COLO829 (cell line): ENCODE measurements around the gene ADK.
A peak's percentile ranks its signal among the peaks of the same experiment; 100 is the strongest.
"Not testable (repeated sequence)": the region's sequence is repeated elsewhere in the genome, so short reads cannot be mapped to it uniquely, and the experiment has no call there.

ENCODE experiments used
- DNase-seq: peaks from one replicate; pipeline ENCODE4 v3.0.0; 2012; ENCODE audit warnings: low spot score

ADK gene

GRCh38 chr10:74432841-74433594 is 282.0 kb downstream of the ADK start:
- no peak for DNase-seq

GRCh38 chr10:74433595-74433956 is 282.6 kb downstream of the ADK start:
- no peak for DNase-seq

GRCh38 chr10:74433993-74434392 is 283.0 kb downstream of the ADK start:
- DNase-seq = no peak

GRCh38 chr10:74434547-74434946 is 283.5 kb downstream of the ADK start:
- DNase-seq = no peak

- DNase-seq = no peak
Measured at GRCh38 chr10:74436523-74437170, 285.6 kb downstream of the ADK start.

GRCh38 chr10:74437822-74438221 is 286.8 kb downstream of the ADK start:
- DNase-seq = no peak

- no peak for DNase-seq
Measured at GRCh38 chr10:74439213-74439612, 288.2 kb downstream of the ADK start.

GRCh38 chr10:74445493-74445892 is 294.5 kb downstream of the ADK start:
- no peak for DNase-seq

- no peak for DNase-seq
Measured at GRCh38 chr10:74450602-74451001, 299.6 kb downstream of the ADK start.

- no peak for DNase-seq
Measured at GRCh38 chr10:74451127-74451829, 300.3 kb downstream of the ADK start.

GRCh38 chr10:74453169-74453568 is 302.1 kb downstream of the ADK start:
- DNase-seq = no peak

- DNase-seq = not testable (repeated sequence)
Measured at GRCh38 chr10:74457478-74457877, 306.5 kb downstream of the ADK start.

GRCh38 chr10:74460812-74461211 is 309.8 kb downstream of the ADK start:
- DNase-seq = peak; percentile 47

GRCh38 chr10:74474022-74474713 is 323.1 kb downstream of the ADK start:
- DNase-seq = no peak

- not testable (repeated sequence) for DNase-seq
Measured at GRCh38 chr10:74476162-74476706, 325.2 kb downstream of the ADK start.

GRCh38 chr10:74480778-74481177 is 329.8 kb downstream of the ADK start:
- DNase-seq = no peak

GRCh38 chr10:74483356-74483755 is 332.3 kb downstream of the ADK start:
- DNase-seq = no peak

- no peak for DNase-seq
Measured at GRCh38 chr10:74485283-74485682, 334.3 kb downstream of the ADK start.

GRCh38 chr10:74486659-74487058 is 335.6 kb downstream of the ADK start:
- no peak for DNase-seq

GRCh38 chr10:74488907-74489306 is 337.9 kb downstream of the ADK start:
- no peak for DNase-seq

GRCh38 chr10:74490551-74490950 is 339.5 kb downstream of the ADK start:
- no peak for DNase-seq

GRCh38 chr10:74491014-74491413 is 340.0 kb downstream of the ADK start:
- no peak for DNase-seq
